NCI-H2107 (cell line): ENCODE measurements around the gene GPR171.
"Not testable (repeated sequence)": the region's sequence is repeated elsewhere in the genome, so short reads cannot be mapped to it uniquely, and the experiment has no call there.

Experiments used
- DNase-seq: peaks from one replicate; lab custom pipeline; 2025; lab: John Stamatoyannopoulos, UW

Gene GPR171, protein sequence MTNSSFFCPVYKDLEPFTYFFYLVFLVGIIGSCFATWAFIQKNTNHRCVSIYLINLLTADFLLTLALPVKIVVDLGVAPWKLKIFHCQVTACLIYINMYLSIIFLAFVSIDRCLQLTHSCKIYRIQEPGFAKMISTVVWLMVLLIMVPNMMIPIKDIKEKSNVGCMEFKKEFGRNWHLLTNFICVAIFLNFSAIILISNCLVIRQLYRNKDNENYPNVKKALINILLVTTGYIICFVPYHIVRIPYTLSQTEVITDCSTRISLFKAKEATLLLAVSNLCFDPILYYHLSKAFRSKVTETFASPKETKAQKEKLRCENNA

DNA sequence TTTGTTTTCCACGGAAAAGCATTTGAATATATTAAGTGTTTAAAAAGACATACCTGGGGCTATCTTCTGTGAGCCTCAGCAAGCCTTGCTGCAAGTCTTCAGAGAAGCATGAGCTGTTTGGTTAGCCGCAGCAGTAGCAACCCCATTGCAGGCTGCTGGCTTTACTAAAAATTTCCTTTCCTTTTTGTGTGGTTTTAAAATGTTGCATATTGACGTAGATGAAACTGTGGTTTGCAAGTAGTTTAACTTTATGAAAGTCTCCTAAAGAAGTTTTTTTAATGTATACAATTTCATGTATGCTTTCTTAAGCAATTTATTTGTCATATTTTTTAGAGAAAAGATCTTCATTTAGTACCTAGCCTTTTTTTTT, at the start of gene GPR171:
Gene GPR171 (minus strand): TSS at position 166 of the 370 bp plus-strand sequence. CDS start 3,830 bp downstream, outside the sequence.
- DNase-seq: no peak

DNA sequence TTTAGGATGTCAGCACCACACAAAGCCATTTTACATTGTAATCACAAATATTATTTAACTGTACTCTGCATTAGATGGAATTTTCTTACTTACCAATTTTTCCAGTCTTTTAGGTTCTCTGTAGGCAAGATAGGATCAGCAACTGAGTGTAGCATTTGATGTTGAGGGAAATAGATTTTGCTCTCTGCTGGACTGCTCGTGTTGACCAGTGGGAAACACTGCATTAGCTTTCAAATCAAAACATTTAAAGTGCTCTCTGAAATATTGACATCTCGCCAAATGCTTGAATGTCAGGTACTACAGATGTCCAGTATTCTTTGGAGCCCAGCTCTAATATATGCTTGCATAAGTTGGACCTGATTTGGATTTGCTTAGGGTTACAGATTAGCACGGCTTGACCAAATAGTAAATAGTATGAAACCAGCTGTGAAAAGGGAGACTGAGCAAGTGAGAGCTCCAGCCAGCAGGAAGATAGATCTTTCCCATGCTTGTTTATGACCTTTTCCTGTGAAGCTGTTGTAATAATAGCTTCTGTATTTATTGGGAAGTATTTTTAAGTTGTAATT, 45.8 kb upstream of the GPR171 start:
- DNase-seq: no peak

DNA sequence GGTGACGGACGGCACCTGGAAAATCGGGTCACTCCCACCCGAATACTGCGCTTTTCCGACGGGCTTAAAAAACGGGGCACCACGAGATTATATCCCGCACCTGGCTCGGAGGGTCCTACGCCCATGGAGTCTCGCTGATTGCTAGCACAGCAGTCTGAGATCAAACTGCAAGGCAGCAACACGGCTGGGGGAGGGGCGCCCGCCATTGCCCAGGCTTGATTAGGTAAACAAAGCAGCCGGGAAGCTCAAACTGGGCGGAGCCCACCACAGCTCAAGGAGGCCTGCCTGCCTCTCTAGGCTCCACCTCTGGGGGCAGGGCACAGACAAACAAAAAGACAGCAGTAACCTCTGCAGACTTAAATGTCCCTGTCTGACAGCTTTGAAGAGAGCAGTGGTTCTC, 39.0 kb upstream of the GPR171 start:
- DNase-seq: not testable (repeated sequence)

DNA sequence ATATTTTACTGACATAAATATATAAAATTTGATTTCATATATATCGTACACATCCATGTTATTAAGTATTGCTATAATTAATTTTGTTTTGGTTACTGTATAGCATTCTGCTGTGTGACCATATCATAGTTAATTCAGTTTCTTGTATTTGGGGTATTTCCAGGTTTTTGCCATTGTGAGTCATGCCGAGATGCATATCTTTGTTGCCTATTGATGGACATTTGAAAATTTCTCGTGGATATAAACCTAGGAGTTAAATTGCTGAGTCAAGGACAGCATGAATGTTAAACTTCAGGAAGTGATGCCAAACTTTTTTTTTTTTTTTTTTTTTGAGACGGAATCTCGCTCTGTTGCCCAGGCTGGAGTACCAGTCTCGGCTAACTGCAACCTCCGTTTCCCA, 33.7 kb upstream of the GPR171 start:
- no peak for DNase-seq

DNA sequence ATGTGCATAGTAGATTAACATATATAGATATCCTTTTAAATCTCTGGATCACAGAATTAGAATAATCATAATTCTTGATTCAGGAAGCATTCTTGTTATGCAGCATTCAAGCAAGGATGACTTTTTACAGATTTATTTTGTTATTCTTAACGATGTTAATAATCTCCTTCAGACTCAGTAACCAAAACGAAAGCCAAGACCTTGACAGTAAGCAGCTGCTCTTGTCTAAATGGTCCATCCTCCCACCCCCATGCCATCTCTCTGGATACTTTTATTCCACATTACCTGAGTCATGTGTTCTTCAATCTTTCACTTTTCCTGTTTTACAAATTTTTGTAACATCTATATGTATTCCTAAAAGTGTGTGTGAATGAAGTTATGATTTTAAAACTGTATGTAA, 33.3 kb upstream of the GPR171 start:
- DNase-seq: no peak

DNA sequence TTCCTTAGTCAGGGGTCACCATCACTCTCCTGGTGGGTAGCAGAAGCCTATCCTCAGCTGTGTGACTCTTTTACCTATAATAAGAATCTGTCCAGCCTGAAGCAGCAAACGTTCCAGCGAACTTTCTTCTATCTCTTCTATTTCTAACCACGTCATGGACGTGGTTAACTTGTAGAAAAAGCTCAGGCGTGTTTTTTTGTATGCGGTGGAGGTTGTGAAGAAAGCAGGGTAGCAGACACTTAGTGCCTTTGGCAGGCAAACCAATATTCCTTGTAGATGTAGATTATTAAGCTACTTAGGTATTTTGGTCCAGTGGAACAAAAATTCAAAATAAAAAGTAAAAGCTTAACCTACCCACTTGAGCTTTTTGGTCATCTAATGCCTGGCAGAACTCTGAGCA, 31.8 kb upstream of the GPR171 start:
- no peak for DNase-seq

DNA sequence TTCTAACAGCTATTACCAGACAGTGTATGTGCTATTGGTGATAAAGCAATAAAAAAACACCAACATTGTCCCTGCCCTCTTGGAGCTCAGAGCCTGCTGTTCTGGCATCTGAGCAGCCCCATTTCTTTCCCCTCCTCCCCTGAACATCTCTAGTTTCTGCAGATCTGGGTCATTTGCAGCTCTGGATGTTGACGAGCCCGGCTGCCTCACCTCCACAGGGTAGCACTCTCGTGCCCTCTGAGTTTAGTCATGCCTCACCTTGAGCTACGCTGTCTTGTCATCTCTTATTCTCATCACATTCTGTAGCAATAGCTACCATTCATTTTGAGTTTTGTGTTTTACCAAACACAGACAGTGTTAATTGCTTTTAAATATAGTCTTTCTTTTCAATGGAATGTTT, 30.0 kb upstream of the GPR171 start:
- DNase-seq: no peak

DNA sequence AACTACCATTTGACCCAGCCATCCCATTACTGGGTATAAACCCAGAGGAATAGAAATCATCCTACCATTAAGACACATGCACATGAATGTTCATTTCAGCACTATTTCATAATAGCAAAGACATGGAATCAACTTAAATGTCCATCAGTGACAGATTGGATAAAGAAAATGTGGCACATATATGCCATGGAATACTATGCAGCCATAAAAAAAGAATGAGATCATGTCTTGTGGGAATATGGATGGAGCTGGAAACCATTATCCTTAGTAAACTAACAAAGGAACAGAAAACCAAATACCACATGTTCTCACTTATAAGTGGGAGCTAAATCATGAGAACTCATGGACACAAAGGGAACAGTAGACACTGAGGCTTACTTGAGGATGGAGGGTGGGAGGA, 29.4 kb upstream of the GPR171 start:
- not testable (repeated sequence) for DNase-seq

DNA sequence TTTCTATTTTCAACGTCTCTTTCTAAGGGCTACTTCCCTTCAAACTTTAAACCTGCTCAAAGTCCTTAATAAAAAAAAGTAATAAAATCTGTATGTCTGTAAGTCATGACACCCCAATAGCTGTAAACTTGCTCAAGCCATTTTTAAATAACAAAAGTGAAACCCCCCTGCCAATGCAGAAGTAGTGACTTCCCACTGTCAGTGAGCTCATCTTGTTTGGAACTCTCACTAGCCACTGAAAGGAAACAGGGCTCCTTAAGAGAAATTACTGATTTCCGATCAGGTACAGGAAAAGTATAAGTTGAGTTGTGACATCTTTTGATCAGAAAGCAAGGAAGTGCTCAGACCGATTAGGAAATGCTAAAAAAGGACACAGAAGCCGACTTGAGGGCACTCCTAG, 27.6 kb upstream of the GPR171 start:
- no peak for DNase-seq

DNA sequence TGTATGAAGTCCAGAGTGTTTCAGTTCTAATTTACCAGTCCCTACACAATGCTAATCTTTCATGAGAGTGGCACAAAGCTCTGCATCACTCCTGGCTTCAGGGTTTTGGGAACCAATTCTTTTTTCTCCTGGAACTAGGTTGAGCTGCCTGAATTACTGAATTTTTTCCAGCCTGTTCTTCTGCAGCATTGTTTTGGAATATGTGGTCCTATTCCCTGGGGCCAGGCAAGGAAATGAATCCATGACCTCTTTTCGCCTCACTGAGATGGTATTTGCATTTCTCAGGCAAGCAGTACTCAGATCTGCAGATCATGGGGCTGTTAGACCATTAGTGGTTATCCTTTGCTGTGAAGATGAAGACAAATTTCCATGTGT, 25.6 kb upstream of the GPR171 start:
- no peak for DNase-seq

DNA sequence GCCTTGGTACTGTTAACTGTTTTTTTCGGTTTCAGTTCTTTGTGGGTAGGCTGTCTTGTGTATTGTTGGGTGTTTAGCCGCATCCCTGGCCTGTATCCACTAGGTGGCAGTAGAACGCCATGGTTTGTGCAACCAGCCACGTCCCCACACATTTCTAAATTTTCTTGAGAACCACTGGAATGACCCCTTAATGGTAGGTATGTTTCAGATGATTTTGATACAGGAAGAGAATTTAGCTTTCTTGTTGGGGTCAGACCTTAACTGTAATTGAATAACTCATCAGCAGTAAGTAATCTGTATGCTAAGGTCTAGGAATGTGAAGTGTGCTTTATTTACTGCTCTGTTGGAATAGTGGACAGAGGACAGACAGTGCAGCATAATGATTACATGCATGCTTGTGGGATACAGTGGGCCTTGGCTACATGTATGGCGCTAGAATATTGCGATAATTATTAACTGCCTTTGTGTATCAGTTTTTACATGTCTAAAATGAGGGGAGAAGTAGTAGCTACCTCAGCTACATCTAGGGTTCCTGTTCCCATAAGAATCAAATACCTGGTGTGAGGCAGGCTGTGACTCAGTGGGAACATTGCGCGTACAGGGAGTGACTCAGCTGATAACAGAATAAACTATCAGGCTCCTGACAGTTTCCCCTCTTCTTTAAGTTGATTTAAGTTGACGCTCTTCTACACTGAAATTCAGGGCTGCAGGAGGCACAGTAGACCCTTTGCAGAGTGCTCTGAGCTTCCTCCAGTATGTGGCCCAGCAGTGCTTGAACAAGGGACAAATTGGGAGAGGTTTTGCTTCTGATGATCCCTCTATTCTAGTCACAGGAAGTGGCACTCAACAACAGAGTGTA, 25.0 kb upstream of the GPR171 start:
- peak; percentile 73 for DNase-seq

DNA sequence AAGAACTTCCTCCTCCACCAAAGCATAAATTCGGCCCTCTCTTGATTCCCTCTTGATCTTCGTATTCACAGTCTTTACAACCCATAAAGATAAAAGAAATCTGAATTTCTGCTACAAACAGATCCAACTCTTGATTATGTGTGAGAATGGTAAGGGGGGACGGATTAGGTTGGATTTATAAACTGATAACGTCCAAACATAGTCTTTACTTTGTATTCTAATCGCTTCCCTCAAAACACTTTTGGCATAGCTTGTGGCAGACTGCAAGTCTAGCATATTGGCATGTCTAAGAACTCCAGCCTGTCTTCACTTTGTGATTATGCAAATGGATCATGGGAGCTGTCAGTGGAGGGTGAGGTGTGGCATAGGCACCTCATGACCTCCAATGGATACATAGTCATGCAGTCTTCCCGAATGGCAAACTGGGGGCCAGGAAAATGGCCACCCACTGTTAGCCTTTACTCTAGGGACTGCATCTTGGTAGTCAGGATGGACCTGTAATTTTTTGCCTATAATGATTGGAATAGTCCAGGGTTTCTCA, 24.3 kb upstream of the GPR171 start:
- no peak for DNase-seq

DNA sequence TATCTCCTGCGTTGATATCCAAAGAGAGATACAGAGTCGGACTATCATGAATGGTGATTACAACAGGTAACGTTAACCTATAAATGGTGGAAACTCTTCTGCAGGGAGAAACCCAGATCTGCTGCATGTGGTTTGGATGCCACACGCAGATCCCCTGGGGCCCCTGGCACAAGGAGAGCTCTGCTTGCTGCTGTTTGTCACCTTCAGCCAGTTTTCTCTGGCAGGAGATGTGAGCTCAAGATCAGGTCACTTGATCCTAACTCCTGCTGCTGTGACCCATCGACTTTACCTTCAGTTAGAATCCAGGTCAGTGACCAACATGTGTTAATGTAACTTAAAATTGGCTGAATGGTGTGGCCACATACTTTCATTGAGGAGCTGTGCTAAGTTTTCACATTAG, 23.8 kb upstream of the GPR171 start:
- no peak for DNase-seq

DNA sequence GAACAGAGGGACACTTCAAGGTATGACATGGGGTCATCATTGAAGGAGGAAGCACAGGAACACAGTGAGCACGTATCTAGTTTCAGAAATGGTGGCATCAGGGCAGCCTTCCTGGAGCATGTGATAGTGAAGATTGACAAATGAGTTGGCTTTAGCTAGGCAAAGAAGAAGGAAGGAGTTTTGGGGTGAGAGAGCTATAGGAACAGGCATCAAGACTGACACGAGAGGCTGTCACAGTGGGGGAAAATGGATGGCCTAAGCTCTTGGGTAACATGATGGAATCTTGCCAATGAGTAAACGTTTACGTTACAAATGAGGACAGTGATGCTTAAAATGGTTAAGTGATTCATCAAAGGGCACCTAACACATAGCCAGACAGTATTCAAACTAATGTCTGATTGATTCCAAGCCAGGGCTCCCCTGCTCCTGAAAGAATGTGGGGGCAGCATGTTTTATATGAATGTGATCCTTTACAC, 23.1 kb upstream of the GPR171 start:
- no peak for DNase-seq

DNA sequence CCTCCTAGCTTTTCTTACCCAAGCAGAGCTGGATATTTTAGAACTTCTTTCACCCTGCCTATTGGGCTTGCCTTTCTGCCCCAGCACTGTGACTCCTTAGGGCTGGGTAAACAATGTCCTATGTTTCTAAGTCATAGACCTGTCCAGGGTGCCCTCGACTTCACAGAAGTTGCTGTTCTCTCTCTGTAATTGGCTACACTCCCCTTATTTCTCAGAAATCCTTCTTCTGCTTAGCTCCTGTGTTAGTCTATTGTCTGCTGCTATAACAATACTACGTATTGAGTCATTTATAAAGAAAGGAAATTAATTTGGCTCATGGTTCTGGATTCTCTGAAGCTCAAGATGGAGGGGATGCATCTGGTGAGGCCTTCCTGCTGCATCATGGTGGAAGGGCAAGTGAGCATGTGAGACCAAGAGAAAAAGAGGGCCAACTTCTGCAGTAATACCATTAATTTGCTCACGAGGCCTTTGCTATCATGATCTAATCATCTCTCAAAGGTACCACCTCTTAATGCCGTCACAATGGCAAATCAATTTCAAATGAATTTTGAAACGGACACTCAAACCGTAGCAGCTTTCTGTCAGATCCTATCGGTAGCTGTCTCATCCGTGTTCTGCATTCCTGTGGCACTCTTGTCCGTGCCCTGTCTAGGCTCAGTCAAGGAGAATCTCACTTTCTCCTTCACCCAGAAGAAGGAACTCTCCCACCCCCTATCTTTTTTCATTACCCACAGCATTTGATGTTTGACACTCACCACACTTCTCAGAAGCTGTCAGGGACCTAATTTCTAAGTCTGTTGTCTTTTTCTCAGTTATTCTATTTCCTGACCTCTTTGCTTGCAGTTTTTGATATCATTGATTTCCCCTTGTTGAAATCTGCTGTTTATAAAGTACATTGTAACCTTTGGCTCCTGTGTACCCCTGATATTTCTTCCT, 22.3 kb upstream of the GPR171 start:
- no peak for DNase-seq

DNA sequence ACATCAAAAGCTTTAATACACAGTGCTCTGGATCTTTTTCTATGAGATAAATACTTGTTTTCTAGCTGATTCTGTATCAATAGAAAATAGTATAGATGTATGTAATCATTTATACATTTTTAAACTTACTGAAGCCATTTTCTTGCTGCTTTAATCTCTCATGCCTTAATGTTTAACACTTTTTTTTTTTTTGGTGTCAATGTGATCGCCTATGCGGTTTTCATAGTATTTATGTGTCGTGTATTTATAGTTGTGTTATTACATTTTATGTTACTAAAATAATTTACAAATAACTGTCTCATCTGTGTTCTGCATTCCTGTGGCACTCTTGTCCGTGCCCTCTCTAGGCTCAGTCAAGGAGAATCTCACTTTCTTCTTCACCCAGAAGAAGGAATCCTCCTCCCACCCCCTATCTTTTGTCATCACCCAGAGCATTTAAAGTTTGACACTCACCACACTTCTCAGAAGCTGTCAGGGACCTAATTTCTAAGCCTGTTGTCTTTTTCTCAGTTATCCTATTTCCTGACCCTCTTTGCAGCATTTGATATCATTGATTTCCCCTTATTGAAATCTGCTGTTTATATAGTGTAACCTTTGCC, 21.4 kb upstream of the GPR171 start:
- no peak for DNase-seq

DNA sequence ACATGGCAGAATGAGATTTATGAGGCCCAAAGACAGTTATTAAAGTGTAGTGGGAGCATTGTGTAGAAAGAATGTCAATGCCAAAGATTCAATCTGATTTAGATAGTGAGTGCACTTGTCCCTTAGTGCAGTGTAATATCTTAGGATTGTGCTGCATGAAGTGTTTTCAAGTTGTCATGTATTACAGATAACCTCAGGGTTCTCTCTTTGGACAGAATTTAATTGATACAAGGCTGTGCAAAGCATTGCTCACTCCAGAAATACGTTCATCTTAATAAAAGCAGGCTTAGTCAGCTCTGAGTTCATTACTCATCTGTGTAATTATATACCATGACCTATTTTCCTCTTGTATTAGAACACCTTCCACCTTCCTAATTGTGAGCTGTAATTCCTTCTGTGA, 16.0 kb upstream of the GPR171 start:
- no peak for DNase-seq

DNA sequence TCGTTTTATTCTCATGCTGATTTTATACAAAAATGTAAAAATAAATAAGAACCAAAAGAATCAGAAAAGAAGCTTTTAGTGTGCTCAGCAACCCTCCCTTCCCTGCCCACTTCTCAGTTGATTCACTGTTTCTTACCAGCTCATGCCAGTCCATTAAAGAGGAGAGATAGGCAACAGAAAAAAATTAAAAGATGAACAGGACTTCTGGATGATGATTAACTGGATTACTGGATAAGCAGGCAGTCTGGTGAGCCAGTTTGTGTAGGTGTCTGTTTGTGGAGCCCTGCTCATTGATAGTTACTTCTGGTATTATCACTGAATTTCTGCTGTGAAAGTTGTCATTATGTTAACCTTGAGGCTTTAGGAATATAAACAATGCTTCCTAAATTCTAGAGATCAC, 15.1 kb upstream of the GPR171 start:
- DNase-seq: no peak

DNA sequence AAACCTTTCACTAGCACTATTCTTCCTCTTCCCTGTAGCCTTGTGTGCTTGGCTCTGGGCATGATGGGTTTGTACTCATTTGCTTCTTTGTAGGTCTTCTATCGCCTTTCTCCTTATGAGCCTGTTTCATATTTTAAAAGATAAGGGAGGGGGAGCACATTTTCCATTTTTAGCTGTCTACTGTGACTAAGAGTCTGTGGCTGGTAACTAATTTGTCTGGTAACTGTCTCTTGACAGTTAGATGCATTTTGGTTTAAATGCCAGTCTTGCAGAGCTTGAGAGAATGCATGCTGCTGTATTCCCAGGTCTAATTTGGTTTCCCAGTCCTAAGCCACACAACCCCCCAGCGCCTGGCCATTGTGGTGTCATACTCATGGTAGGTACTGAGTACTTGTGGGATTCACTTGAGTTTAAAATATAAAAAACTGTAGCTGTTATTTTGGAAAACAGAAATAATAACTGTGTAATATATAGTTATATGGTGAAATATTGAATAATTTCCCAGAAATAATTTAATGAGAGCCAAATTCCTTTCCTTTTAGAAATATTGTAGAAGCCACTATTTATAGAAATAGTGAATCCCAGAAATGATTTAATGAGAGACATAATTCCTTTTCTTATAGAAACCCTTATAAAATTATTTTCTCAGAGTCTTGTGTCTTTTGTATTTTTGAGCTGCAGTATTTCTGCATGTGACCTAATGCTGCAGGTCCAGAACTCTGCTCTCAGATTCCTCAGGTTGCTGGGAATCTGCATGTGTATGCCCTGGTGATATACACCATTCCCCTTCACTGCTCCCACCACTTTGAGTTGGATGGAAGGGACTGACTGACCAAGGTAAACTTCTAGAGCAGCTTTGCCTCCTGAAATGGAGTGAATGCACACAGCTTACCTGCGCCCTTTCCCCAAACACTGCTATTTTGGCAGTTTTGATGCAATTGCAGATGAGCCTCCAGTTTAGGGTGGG, 13.9 kb upstream of the GPR171 start:
- DNase-seq: no peak

DNA sequence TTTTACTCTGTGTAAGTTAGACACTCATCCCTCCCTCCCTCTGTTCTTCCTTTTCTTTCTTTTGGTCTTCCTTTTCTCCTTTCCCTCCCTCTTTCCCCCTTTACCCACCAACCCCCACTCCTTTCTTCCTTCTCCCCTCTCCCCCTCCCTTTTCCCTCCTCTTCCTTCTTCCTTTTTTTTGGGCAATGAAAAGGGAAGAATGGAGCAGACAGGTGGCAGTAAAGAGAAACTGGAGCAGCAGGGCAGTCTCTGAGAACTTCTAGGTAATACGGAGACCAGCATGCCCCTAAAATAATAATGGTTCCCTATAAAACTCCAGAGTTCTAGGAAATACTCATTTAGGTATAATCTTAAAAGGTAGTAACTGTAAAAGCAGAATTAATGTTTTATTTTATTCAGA, 11.4 kb upstream of the GPR171 start:
- no peak for DNase-seq
